Smooth muscle cell (in vitro differentiated cells): ENCODE data around the gene FKBP7. TPM values are rescaled to one million over a fixed set of nuclear protein-coding genes. Genes with fewer than 3 reads are reported as not detected.

ENCODE experiments used
- DNase-seq: peaks from one replicate; lab custom pipeline; 2025; ENCODE audit not compliant: unreplicated experiment; lab: John Stamatoyannopoulos, UW
- H2AFZ ChIP-seq: fragments of 200-600 bp; sonication (generic); 2 replicates; pipeline ENCODE4 v1.6.0; 2016; ENCODE audit warnings: antibody characterized with exemption, low read depth, mild to moderate bottlenecking
- H3F3A ChIP-seq: fragments of 200-600 bp; sonication (generic); 2 replicates; pipeline ENCODE4 v1.6.0; 2017; ENCODE audit warnings: antibody characterized with exemption, low read depth
- H3K27ac ChIP-seq: fragments of 200-600 bp; sonication (generic); 2 replicates; pipeline ENCODE4 v1.5.1; 2016; ENCODE audit warnings: low read depth, mild to moderate bottlenecking
- H3K27me3 ChIP-seq: fragments of 200-600 bp; sonication (generic); 2 replicates; pipeline ENCODE4 v1.6.1; 2016; ENCODE audit warnings: low read depth, mild to moderate bottlenecking
- H3K36me3 ChIP-seq: fragments of 200-600 bp; sonication (generic); 2 replicates; pipeline ENCODE4 v1.5.1; 2016; ENCODE audit warnings: low read depth
- H3K4me1 ChIP-seq: fragments of 200-600 bp; sonication (generic); 2 replicates; pipeline ENCODE4 v1.5.1; 2016; ENCODE audit warnings: low read depth
- H3K4me2 ChIP-seq: fragments of 200-600 bp; sonication (generic); 2 replicates; pipeline ENCODE4 v1.6.0; 2016; ENCODE audit warnings: mild to moderate bottlenecking
- H3K4me3 ChIP-seq: fragments of 200-600 bp; sonication (generic); 2 replicates; pipeline ENCODE4 v1.5.1; 2016; ENCODE audit warnings: mild to moderate bottlenecking
- H3K79me2 ChIP-seq: fragments of 200-600 bp; sonication (generic); 2 replicates; pipeline ENCODE4 v1.6.0; 2016; ENCODE audit warnings: low read depth, mild to moderate bottlenecking
- H3K9ac ChIP-seq: fragments of 200-600 bp; sonication (generic); 2 replicates; pipeline ENCODE4 v1.6.0; 2016; ENCODE audit warnings: low read depth
- H3K9me3 ChIP-seq: fragments of 200-600 bp; sonication (generic); replicated peaks from 2 replicates; pipeline ENCODE4 v1.5.1; 2016; ENCODE audit warnings: low read depth
- H4K20me1 ChIP-seq: fragments of 200-600 bp; sonication (generic); 2 replicates; pipeline ENCODE4 v1.6.0; 2016; ENCODE audit warnings: low read depth
- CTCF ChIP-seq: fragments of 200-600 bp; sonication (generic); IDR thresholded peaks from 2 replicates; pipeline ENCODE4 v1.5.1; 2017; ENCODE audit warnings: borderline replicate concordance, mild to moderate bottlenecking, antibody characterized with exemption; ENCODE audit not compliant: insufficient read depth, poor library complexity, severe bottlenecking
- WGBS: methylation state at CpG from one replicate; pipeline ENCODE4 v1.1.7; 2016; ENCODE audit warnings: low lambda C conversion rate; 5-methylcytosine and 5-hydroxymethylcytosine counted together
- polyA plus RNA-seq: library from polyadenylated mRNA; unstranded; fragments of >200 nt; fragmentation: Nextera tagmentation; extraction: Ambion mirVana; gene quantifications from 2 replicates; pipeline ENCODE4 v1.2.1, GENCODE V29; 2016
- total RNA-seq: library from RNA; depleted of rRNA; stranded (reverse); fragments of >200 nt; gene quantifications from 2 replicates; pipeline ENCODE4 v1.2.3, GENCODE V29; 2014

FKBP7 gene
- total and polyA plus RNA-seq, 2 experiments from 2014 or later: 125 to 213 TPM

GRCh38 chr2:178484245-178485041 lies 6.0 kb upstream of the FKBP7 start:
- H3K4me3 ChIP-seq: no peak overlapping the region
- peaks cover 72% of the 10 kb centered on the region for H4K20me1 ChIP-seq
- peaks cover 4% of the 10 kb centered on the region for H3F3A ChIP-seq
- peaks cover 71% of the 10 kb centered on the region for H3K79me2 ChIP-seq
- H3K9me3 ChIP-seq: no peaks in the 10 kb centered on the region
- no peaks in the 10 kb centered on the region for H3K36me3 ChIP-seq
- no peak for DNase-seq
- H3K27ac ChIP-seq: no peak overlapping the region
- peaks cover 20% of the 10 kb centered on the region for H3K4me1 ChIP-seq
- no peak for TF ChIP-seq CTCF
- H3K4me2 ChIP-seq: peak overlapping the region; percentile 23
- 66% methylated on average over 6 of the region's 6 CpGs for WGBS
- H3K9ac ChIP-seq: no peak overlapping the region
- H2AFZ ChIP-seq: no peak overlapping the region
- no peaks in the 10 kb centered on the region for H3K27me3 ChIP-seq

- DNase-seq: no peak
- Histone ChIP-seq H3K27me3 (no peaks in the 10 kb centered on the region), H3K79me2 (peaks cover 64% of the 10 kb centered on the region), H2AFZ (no peak overlapping the region), H3F3A (peaks cover 5% of the 10 kb centered on the region), H3K36me3 (no peaks in the 10 kb centered on the region), H3K27ac (no peak overlapping the region), H3K4me1 (peaks cover 25% of the 10 kb centered on the region), H3K4me3 (no peak overlapping the region), H3K9ac (no peak overlapping the region), H4K20me1 (peaks cover 54% of the 10 kb centered on the region), H3K9me3 (no peaks in the 10 kb centered on the region), H3K4me2 (peak overlapping the region; percentile 92)
- no peak for TF ChIP-seq CTCF
- 79% methylated on average over 4 of the region's 4 CpGs for WGBS
These were observed 4.0 kb upstream of the FKBP7 start for GRCh38 chr2:178482437-178482836.

GRCh38 chr2:178480227-178481181 lies 2.1 kb upstream of the FKBP7 start, which contains the start of gene PLEKHA3:
PLEKHA3 (plus strand) TSS chr2:178480457; CDS start chr2:178480870, 413 bp downstream.
- Histone ChIP-seq H3K4me3 (peak within 1 kb of the TSS; percentile 91), H4K20me1 (peaks cover 47% of the 10 kb centered on the region), H3K79me2 (peaks cover 75% of the 10 kb centered on the region), H2AFZ (peak within 1 kb of the TSS; percentile 95), H3K27ac (peak within 1 kb of the TSS; percentile 94), H3F3A (peaks cover 5% of the 10 kb centered on the region), H3K9ac (peak within 1 kb of the TSS; percentile 90), H3K27me3 (no peaks in the 10 kb centered on the region), H3K36me3 (no peaks in the 10 kb centered on the region), H3K9me3 (no peaks in the 10 kb centered on the region), H3K4me2 (peak within 1 kb of the TSS; percentile 92), H3K4me1 (peaks cover 32% of the 10 kb centered on the region)
- 1% methylated on average over 61 of the region's 92 CpGs for WGBS
- no peak for TF ChIP-seq CTCF
- peak; percentile 88 for DNase-seq
